TTC549 (cell line): Measurements from ENCODE around the gene ELMO1.

Source experiments
- FAIRE-seq: peaks from 2 replicates; lab custom pipeline; 2012; peaks lifted over from hg19 to GRCh38; lab: Jason Lieb, UNC

The ELMO1 gene

GRCh38 chr7:37096341-37096740 is 352.3 kb downstream of the ELMO1 start:
- no peak for FAIRE-seq

GRCh38 chr7:37095122-37095521 is 353.5 kb downstream of the ELMO1 start:
- FAIRE-seq = no peak

GRCh38 chr7:37093257-37093656 is 355.4 kb downstream of the ELMO1 start:
- no peak for FAIRE-seq

GRCh38 chr7:37092548-37092947 is 356.1 kb downstream of the ELMO1 start:
- FAIRE-seq = no peak

GRCh38 chr7:37089972-37090371 is 358.7 kb downstream of the ELMO1 start:
- no peak for FAIRE-seq

- FAIRE-seq = no peak
These were observed 363.1 kb downstream of the ELMO1 start for GRCh38 chr7:37085600-37085999.

GRCh38 chr7:37084303-37084702 is 364.4 kb downstream of the ELMO1 start:
- no peak for FAIRE-seq

- FAIRE-seq = no peak
These were observed 365.2 kb downstream of the ELMO1 start for GRCh38 chr7:37083311-37084096.

GRCh38 chr7:37081436-37081835 is 367.2 kb downstream of the ELMO1 start:
- no peak for FAIRE-seq

GRCh38 chr7:37079420-37079819 is 369.2 kb downstream of the ELMO1 start:
- no peak for FAIRE-seq

- FAIRE-seq = no peak
These were observed 372.0 kb downstream of the ELMO1 start for GRCh38 chr7:37076668-37077067.

- FAIRE-seq = no peak
These were observed 374.3 kb downstream of the ELMO1 start for GRCh38 chr7:37074370-37074769.

GRCh38 chr7:37071124-37071523 is 377.5 kb downstream of the ELMO1 start:
- FAIRE-seq = no peak

GRCh38 chr7:37070471-37070870 is 378.2 kb downstream of the ELMO1 start:
- no peak for FAIRE-seq

- FAIRE-seq = no peak
These were observed 378.6 kb downstream of the ELMO1 start for GRCh38 chr7:37070031-37070430.

GRCh38 chr7:37069336-37069735 is 379.3 kb downstream of the ELMO1 start:
- no peak for FAIRE-seq

GRCh38 chr7:37068902-37069301 is 379.8 kb downstream of the ELMO1 start:
- FAIRE-seq = no peak

- FAIRE-seq = no peak
These were observed 380.6 kb downstream of the ELMO1 start for GRCh38 chr7:37068038-37068437.

- no peak for FAIRE-seq
These were observed 382.8 kb downstream of the ELMO1 start for GRCh38 chr7:37065779-37066271.

GRCh38 chr7:37062560-37062859 is 386.2 kb downstream of the ELMO1 start:
- no peak for FAIRE-seq

- FAIRE-seq = no peak
These were observed 386.7 kb downstream of the ELMO1 start for GRCh38 chr7:37061849-37062559.

GRCh38 chr7:37056234-37056912 is 392.3 kb downstream of the ELMO1 start:
- no peak for FAIRE-seq

GRCh38 chr7:37054624-37055241 is 393.9 kb downstream of the ELMO1 start:
- FAIRE-seq = no peak
